SK-N-SH (cell line): ENCODE results near the gene SPSB3.

Experiments
- EP300 ChIP-seq, 2 experiments: IDR thresholded peaks; 2 replicates each; pipeline versions ENCODE4 v1.4.0 to v1.6.1; 2012; ENCODE audit warnings: borderline replicate concordance in 1 of 2, low read depth in 1 of 2, low read length in 1 of 2
- JUND ChIP-seq: IDR thresholded peaks from 2 replicates; pipeline ENCODE4 v1.4.0; 2012
- MXI1 ChIP-seq: IDR thresholded peaks from 2 replicates; pipeline ENCODE4 v1.6.1; 2012; ENCODE audit warnings: mild to moderate bottlenecking, low read depth, low read length, improper control_type of control experiment
- POLR2AphosphoS5 ChIP-seq: IDR thresholded peaks from 2 replicates; pipeline ENCODE4 v1.6.1; 2012; ENCODE audit warnings: low read depth, low read length
- RFX5 ChIP-seq: IDR thresholded peaks from 2 replicates; pipeline ENCODE4 v1.6.1; 2012; ENCODE audit warnings: mild to moderate bottlenecking, improper control_type of control experiment, low read length
- SIN3A ChIP-seq: IDR thresholded peaks from 2 replicates; pipeline ENCODE4 v1.6.1; 2012; ENCODE audit warnings: low read depth, mild to moderate bottlenecking, low read length, moderate library complexity, borderline replicate concordance
- TAF1 ChIP-seq: IDR thresholded peaks from 2 replicates; pipeline ENCODE4 v1.6.1; 2012; ENCODE audit warnings: low read depth, mild to moderate bottlenecking, low read length, moderate library complexity, borderline replicate concordance
- YY1 ChIP-seq: IDR thresholded peaks from 2 replicates; pipeline ENCODE4 v1.4.0; 2012; ENCODE audit warnings: low read depth, mild to moderate bottlenecking
- TF ChIP-seq, protein P1 (sequence below): fragments of 200-600 bp; sonication (generic); IDR thresholded peaks from 2 replicates; pipeline ENCODE4 v1.6.1; 2017; ENCODE audit warnings: antibody characterized with exemption, mild to moderate bottlenecking, moderate library complexity
- TF ChIP-seq, protein P2 (sequence below): IDR thresholded peaks from 2 replicates; pipeline ENCODE4 v1.6.1; 2012; ENCODE audit warnings: mild to moderate bottlenecking, low read depth, low read length, moderate library complexity

DNA sequence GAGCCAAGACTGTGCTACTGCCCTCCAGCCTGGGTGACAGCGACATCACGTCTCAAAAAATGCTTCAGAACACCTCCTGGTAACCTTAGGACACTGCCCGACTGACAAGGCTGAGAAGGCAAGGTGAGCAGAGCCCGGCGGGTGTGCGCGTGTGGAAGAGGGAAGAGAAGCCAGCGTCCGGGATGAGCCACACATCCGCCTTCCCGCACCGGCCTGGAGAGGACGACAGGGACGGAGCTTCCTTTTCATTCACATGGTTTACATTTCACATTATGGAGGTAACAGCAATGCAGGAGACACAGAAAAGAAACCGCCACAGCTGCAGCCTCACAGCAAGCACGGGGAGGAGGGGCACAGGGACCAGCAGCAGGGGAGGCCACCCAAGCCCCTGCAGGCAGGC lies 27.7 kb upstream of the SPSB3 start:
- TF ChIP-seq TAF1, result no peak
- no peak for TF ChIP-seq JUND
- TF ChIP-seq, protein P1, sequence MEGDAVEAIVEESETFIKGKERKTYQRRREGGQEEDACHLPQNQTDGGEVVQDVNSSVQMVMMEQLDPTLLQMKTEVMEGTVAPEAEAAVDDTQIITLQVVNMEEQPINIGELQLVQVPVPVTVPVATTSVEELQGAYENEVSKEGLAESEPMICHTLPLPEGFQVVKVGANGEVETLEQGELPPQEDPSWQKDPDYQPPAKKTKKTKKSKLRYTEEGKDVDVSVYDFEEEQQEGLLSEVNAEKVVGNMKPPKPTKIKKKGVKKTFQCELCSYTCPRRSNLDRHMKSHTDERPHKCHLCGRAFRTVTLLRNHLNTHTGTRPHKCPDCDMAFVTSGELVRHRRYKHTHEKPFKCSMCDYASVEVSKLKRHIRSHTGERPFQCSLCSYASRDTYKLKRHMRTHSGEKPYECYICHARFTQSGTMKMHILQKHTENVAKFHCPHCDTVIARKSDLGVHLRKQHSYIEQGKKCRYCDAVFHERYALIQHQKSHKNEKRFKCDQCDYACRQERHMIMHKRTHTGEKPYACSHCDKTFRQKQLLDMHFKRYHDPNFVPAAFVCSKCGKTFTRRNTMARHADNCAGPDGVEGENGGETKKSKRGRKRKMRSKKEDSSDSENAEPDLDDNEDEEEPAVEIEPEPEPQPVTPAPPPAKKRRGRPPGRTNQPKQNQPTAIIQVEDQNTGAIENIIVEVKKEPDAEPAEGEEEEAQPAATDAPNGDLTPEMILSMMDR, result no peak
- no peak for TF ChIP-seq MXI1
- TF ChIP-seq SIN3A, result no peak
- no peak for TF ChIP-seq RFX5
- no peak for TF ChIP-seq YY1
- no peak for TF ChIP-seq EP300 (IDR thresholded peaks at IDR 0.05; ENCODE audit: borderline replicate concordance in 1 of 2, low read depth in 1 of 2, low read length in 1 of 2)
- TF ChIP-seq POLR2AphosphoS5, result no peak
- TF ChIP-seq, protein P2, sequence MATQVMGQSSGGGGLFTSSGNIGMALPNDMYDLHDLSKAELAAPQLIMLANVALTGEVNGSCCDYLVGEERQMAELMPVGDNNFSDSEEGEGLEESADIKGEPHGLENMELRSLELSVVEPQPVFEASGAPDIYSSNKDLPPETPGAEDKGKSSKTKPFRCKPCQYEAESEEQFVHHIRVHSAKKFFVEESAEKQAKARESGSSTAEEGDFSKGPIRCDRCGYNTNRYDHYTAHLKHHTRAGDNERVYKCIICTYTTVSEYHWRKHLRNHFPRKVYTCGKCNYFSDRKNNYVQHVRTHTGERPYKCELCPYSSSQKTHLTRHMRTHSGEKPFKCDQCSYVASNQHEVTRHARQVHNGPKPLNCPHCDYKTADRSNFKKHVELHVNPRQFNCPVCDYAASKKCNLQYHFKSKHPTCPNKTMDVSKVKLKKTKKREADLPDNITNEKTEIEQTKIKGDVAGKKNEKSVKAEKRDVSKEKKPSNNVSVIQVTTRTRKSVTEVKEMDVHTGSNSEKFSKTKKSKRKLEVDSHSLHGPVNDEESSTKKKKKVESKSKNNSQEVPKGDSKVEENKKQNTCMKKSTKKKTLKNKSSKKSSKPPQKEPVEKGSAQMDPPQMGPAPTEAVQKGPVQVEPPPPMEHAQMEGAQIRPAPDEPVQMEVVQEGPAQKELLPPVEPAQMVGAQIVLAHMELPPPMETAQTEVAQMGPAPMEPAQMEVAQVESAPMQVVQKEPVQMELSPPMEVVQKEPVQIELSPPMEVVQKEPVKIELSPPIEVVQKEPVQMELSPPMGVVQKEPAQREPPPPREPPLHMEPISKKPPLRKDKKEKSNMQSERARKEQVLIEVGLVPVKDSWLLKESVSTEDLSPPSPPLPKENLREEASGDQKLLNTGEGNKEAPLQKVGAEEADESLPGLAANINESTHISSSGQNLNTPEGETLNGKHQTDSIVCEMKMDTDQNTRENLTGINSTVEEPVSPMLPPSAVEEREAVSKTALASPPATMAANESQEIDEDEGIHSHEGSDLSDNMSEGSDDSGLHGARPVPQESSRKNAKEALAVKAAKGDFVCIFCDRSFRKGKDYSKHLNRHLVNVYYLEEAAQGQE, result no peak
